ENCODE results near the gene NKX2-1. TPM values are rescaled to one million over a fixed set of nuclear protein-coding genes. Genes with fewer than 3 reads are reported as not detected.

NKX2-1 gene
- total and polyA plus RNA-seq, 2 donors (not counting 1 experiment from before 2014, with no cell fraction given), result not detected

DNA sequence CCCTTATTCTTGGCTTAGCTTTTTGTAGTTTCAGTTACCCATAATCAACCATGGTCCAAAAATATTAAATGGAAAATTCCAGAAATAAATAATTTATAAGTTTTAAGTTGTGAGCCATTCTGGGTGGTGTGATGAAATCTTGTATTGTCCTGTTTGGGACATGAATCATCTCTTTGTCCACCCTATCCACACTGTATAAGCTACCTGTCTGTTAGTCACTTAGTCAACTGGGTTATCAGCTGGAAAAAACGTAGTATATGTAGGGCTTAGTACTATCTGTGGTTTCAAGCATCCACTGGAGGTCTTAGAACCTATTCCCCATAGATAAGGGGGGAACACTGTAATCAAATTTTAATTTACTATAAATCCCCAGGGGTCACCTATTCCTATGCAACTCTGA is 52.7 kb downstream of the NKX2-1 start:
- no peaks in the 10 kb centered on the region for H3K4me1 ChIP-seq (ENCODE audit: control insufficient read depth in 2 of 2, insufficient read depth in 2 of 2, low read length in 2 of 2)
- no peak for ATAC-seq (ENCODE audit: low read depth)
- CTCF ChIA-PET, result no interaction called here

More for the DNA sequence above, 52.7 kb downstream of the NKX2-1 start:
- Histone ChIP-seq H4K20me1 (ENCODE audit: control insufficient read depth, insufficient read depth, low read length, poor library complexity, severe bottlenecking) (no peaks in the 10 kb centered on the region), H3K4me3 (ENCODE audit: control extremely low read depth in 1 of 5, extremely low read depth in 1 of 5, insufficient read depth in 1 of 5, low read depth in 2 of 5, low read length in 4 of 5) (no peak overlapping the region), H3K27me3 (replicated peaks in 1 of 4; ENCODE audit: control extremely low read depth in 1 of 4, control insufficient read depth in 3 of 4, insufficient read depth in 4 of 4, low read length in 3 of 4) (no peaks in the 10 kb centered on the region), H3K27ac (ENCODE audit: low read length in 2 of 2) (no peak overlapping the region), H3K79me2 (ENCODE audit: control insufficient read depth, insufficient read depth, low read length) (no peaks in the 10 kb centered on the region), H3K9ac (ENCODE audit: low read length) (no peak overlapping the region), H3K9me3 (ENCODE audit: control extremely low read depth in 1 of 3, control insufficient read depth in 2 of 3, insufficient read depth in 1 of 3, low read length in 2 of 3) (no peaks in the 10 kb centered on the region), H3K36me3 (replicated peaks in 1 of 2; ENCODE audit: control extremely low read depth in 1 of 2, control insufficient read depth in 1 of 2, extremely low read depth in 1 of 2, insufficient read depth in 2 of 2, low read length in 1 of 2) (no peaks in the 10 kb centered on the region), H2AFZ (ENCODE audit: insufficient read depth, low read depth, low read length, poor library complexity, severe bottlenecking) (no peak overlapping the region), H3K4me2 (replicated peaks; ENCODE audit: low read depth, low read length, poor library complexity, severe bottlenecking) (no peak overlapping the region)
- intact Hi-C loops (cut with micrococcal nuclease), result no loop called here
- no peak overlapping the region for H3K4me3 Mint-ChIP-seq
- H3K27ac Mint-ChIP-seq, result no peak overlapping the region
- no peak for TF ChIP-seq EZH2 (IDR thresholded peaks at IDR 0.05; ENCODE audit: borderline replicate concordance, insufficient read depth, low read depth, low read length, poor library complexity, severe bottlenecking)
- no peaks in the 10 kb centered on the region for H3K9me3 Mint-ChIP-seq (ENCODE audit: insufficient read depth)
- no peaks in the 10 kb centered on the region for H3K4me1 Mint-ChIP-seq
- POLR2A ChIA-PET, result no interaction called here
- H3K27me3 Mint-ChIP-seq, result peaks cover 3% of the 10 kb centered on the region
- WGBS (ENCODE audit: insufficient coverage), result no CpG with 5 or more reads among the region's 1 CpG
- no peak for DNase-seq

Other genes with a start within 250 kb of the NKX2-1 start
- gene MBIP, start 199.6 kb downstream of the NKX2-1 start, total RNA-seq, result 17.3 and 20.8 TPM in 2 replicates
- 9.3 and 14.0 TPM in 2 replicates for gene MBIP, start 199.6 kb downstream of the NKX2-1 start, polyA plus RNA-seq
- gene NKX2-8, start 62.4 kb upstream of the NKX2-1 start, total RNA-seq, result not detected in 2 replicates
- gene NKX2-8, start 62.4 kb upstream of the NKX2-1 start, polyA plus RNA-seq, result not detected in 2 replicates
- not detected in 2 replicates for gene PAX9, start 141.6 kb upstream of the NKX2-1 start, total RNA-seq
- gene PAX9, start 141.6 kb upstream of the NKX2-1 start, polyA plus RNA-seq, result not detected in 2 replicates